ENCODE results near the gene NHLRC1. TPM values are rescaled to one million over a fixed set of nuclear protein-coding genes. Genes with fewer than 3 reads are reported as not detected.
"Not testable (repeated sequence)": the region's sequence is repeated elsewhere in the genome, so short reads cannot be mapped to it uniquely, and the experiment has no call there.

Gene NHLRC1
- total RNA-seq, 1 donor from 2014 or later = 1.0 TPM

DNA sequence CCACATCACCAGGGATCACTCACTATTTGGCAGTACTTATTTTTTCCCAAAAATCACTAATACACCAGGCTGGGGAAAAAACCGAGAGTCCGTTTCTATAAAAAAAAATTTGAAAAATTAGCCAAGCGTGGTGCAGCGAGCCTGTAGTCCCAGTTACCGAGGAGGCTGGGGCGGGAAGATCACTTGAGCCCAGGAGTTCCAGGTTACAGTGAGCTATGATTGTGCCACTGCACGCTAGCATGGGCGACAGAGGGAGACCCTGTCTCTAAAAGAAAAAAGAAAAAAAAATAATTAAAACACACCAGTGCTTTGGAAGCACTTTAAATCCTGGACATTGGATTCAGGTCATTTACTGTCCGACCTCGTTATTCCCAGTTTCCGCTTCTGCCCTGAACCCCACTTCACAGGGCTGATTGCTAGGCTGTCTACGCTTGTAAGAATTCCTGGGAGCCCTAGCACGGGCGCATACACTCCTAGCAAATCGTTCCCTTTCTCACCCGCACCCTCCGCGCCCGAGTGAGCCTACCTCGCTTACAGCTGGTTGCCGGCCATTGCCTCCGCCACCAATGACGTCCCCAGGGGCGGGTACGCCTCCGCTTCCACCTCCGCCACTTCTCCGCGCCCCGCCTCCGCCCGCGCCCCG lies 32.2 kb upstream of the NHLRC1 start, which contains the start of gene TPMT:
Gene TPMT (minus strand): TSS at position 571 of the 643 bp plus-strand sequence. CDS start 5,950 bp downstream, outside the sequence.
- peaks cover under 1% of the 10 kb centered on the region for H3K36me3 Mint-ChIP-seq (ENCODE audit: unreplicated experiment)
- H3K9me3 Mint-ChIP-seq (ENCODE audit: unreplicated experiment) = no peaks in the 10 kb centered on the region
- H3K4me1 Mint-ChIP-seq (ENCODE audit: unreplicated experiment) = peaks cover 16% of the 10 kb centered on the region
- TF ChIP-seq, protein P1, sequence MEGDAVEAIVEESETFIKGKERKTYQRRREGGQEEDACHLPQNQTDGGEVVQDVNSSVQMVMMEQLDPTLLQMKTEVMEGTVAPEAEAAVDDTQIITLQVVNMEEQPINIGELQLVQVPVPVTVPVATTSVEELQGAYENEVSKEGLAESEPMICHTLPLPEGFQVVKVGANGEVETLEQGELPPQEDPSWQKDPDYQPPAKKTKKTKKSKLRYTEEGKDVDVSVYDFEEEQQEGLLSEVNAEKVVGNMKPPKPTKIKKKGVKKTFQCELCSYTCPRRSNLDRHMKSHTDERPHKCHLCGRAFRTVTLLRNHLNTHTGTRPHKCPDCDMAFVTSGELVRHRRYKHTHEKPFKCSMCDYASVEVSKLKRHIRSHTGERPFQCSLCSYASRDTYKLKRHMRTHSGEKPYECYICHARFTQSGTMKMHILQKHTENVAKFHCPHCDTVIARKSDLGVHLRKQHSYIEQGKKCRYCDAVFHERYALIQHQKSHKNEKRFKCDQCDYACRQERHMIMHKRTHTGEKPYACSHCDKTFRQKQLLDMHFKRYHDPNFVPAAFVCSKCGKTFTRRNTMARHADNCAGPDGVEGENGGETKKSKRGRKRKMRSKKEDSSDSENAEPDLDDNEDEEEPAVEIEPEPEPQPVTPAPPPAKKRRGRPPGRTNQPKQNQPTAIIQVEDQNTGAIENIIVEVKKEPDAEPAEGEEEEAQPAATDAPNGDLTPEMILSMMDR (IDR thresholded peaks at IDR 0.05) = no peak
- H3K27ac Mint-ChIP-seq (ENCODE audit: unreplicated experiment) = peak within 1 kb of the TSS; percentile 98
- H3K27me3 Mint-ChIP-seq (ENCODE audit: unreplicated experiment) = no peaks in the 10 kb centered on the region
- peak within 1 kb of the TSS; percentile 98 for H3K4me3 Mint-ChIP-seq (ENCODE audit: unreplicated experiment)
- no peak for DNase-seq (ENCODE audit: extremely low spot score, unreplicated experiment)

DNA sequence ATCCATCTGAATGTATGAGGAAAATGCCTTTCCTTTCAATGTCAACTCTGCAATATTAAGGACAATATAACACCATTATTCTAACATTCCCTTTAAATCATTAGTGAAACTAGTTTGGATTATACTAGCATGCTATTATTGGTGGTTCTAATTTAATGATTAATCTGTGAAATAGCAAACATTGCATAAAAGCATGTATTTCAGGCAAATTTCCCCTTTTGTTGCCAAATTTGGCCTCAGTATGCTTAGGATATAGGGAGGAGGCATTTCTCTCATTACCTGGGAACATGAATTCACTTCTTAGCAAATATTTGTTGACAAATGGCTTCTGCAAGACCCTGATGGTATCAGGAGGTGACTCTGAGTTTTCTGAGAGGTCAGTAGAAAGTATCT lies 30.8 kb upstream of the NHLRC1 start:
- Mint-ChIP-seq H3K4me3 (ENCODE audit: unreplicated experiment) (no peak overlapping the region), H3K27ac (ENCODE audit: unreplicated experiment) (no peak overlapping the region)

DNA sequence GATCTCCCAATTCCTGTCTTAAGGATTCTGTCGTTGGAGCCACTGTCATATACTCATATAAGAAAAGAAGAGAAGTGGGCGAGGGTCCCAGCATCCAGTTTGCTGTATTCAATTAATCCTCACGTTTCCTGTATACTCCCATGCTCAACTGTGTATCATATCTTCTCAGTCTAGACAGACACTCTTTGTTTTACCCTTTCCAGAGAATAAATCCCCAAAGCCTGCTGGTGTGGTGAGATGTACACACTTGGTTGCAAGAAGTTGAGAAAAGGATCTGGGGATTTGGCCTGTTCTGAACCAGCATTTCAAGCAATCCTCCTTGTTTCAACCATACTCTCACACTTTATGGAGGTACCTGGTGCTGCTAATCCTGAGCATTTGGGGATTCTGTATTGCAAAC lies 29.3 kb upstream of the NHLRC1 start:
- DNase-seq (ENCODE audit: extremely low spot score, unreplicated experiment) = no peak
- no peak overlapping the region for H3K27ac Mint-ChIP-seq (ENCODE audit: unreplicated experiment)
- H3K9me3 Mint-ChIP-seq (ENCODE audit: unreplicated experiment) = no peaks in the 10 kb centered on the region
- TF ChIP-seq, protein P1 (IDR thresholded peaks at IDR 0.05) = no peak
- peaks cover 16% of the 10 kb centered on the region for H3K4me1 Mint-ChIP-seq (ENCODE audit: unreplicated experiment)
- no peak overlapping the region for H3K4me3 Mint-ChIP-seq (ENCODE audit: unreplicated experiment)
- no peaks in the 10 kb centered on the region for H3K36me3 Mint-ChIP-seq (ENCODE audit: unreplicated experiment)
- H3K27me3 Mint-ChIP-seq (ENCODE audit: unreplicated experiment) = no peaks in the 10 kb centered on the region

More for the DNA sequence above, 30.8 kb upstream of the NHLRC1 start:
- no peaks in the 10 kb centered on the region for H3K27me3 Mint-ChIP-seq (ENCODE audit: unreplicated experiment)
- peaks cover 16% of the 10 kb centered on the region for H3K4me1 Mint-ChIP-seq (ENCODE audit: unreplicated experiment)
- H3K36me3 Mint-ChIP-seq (ENCODE audit: unreplicated experiment) = no peaks in the 10 kb centered on the region
- DNase-seq (ENCODE audit: extremely low spot score, unreplicated experiment) = no peak
- no peaks in the 10 kb centered on the region for H3K9me3 Mint-ChIP-seq (ENCODE audit: unreplicated experiment)
- TF ChIP-seq, protein P1 (IDR thresholded peaks at IDR 0.05) = no peak

DNA sequence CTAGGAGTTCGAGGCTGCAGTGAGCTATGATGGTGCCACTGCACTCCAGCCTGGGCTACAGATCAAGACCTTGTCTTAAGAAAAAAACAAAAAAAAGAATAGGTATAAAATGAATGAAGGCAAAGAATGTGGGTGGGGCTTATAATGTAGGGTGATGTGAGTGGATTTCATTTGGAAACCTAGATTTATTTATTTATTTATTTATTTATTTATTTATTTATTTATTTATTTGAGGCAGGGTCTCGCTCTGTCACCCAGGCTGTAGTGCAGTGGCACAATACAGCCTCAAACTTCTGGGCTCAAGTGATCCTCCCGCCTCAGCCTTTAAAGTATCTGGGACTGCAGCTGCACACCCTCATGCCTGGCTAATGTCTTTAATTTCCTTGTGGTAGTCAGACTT lies 28.9 kb upstream of the NHLRC1 start:
- H3K4me3 Mint-ChIP-seq (ENCODE audit: unreplicated experiment); H3K27me3 Mint-ChIP-seq (ENCODE audit: unreplicated experiment); H3K9me3 Mint-ChIP-seq (ENCODE audit: unreplicated experiment); H3K27ac Mint-ChIP-seq (ENCODE audit: unreplicated experiment); DNase-seq (ENCODE audit: extremely low spot score, unreplicated experiment); H3K36me3 Mint-ChIP-seq (ENCODE audit: unreplicated experiment): not testable (repeated sequence)
- H3K4me1 Mint-ChIP-seq (ENCODE audit: unreplicated experiment) = peaks cover 16% of the 10 kb centered on the region

DNA sequence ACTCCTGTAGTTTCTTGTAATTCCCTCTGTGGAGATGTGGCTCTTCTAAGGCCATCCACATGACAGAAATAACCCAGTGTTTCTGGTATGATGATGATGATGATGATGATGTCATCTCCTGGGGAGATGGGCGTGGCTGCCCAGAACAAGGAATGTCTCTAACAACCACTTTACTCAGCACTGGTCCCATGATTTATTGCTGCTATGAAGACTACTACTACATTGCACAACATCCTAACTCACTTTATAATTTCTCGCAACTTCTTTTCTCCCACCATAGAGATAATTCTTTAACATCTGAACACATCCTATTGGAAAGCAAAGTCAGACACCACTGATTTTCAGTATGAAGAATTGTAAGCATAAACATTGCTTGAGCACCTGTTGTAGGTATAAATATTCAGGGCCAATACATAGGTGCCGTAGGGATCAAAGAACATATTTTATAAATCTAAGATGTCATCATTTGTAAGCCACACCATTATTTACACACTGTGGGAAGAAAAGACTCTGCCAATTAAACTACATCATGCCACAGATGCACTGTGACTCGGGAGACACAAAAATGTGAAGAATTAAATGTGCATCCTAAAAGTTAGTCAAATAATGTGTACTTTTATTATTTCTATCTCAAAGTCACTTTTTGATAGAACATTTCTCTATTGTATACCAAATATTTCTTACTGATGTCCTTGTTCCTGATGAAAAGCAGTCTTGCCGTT lies 26.0 kb upstream of the NHLRC1 start:
- TF ChIP-seq, protein P1 (IDR thresholded peaks at IDR 0.05) = no peak
- Mint-ChIP-seq H3K9me3 (ENCODE audit: unreplicated experiment) (no peaks in the 10 kb centered on the region), H3K4me3 (ENCODE audit: unreplicated experiment) (no peak overlapping the region), H3K27ac (ENCODE audit: unreplicated experiment) (no peak overlapping the region), H3K4me1 (ENCODE audit: unreplicated experiment) (no peaks in the 10 kb centered on the region), H3K27me3 (ENCODE audit: unreplicated experiment) (no peaks in the 10 kb centered on the region), H3K36me3 (ENCODE audit: unreplicated experiment) (no peaks in the 10 kb centered on the region)
- DNase-seq (ENCODE audit: extremely low spot score, unreplicated experiment) = no peak
